GM23338 (cell line): ENCODE results near the gene PTPRN2.

Experiments
- CREB1 ChIP-seq: fragments of 250-450 bp; sonication (Bioruptor Pico); IDR thresholded peaks from 2 replicates; pipeline ENCODE4 v1.5.0; 2020; ENCODE audit warnings: low read depth, mild to moderate bottlenecking, moderate library complexity
- EZH2phosphoT487 ChIP-seq: fragments of 200-600 bp; sonication (generic); IDR thresholded peaks from one replicate; pipeline ENCODE4 v1.8.1; 2018; ENCODE audit warnings: antibody characterized with exemption; ENCODE audit not compliant: unreplicated experiment
- JUNB ChIP-seq: IDR thresholded peaks from one replicate; pipeline ENCODE4 v1.6.1; 2016; ENCODE audit warnings: antibody characterized with exemption; ENCODE audit not compliant: unreplicated experiment
- POLR2AphosphoS5 ChIP-seq: IDR thresholded peaks from 2 replicates; pipeline ENCODE4 v1.6.1; 2016; ENCODE audit warnings: antibody characterized with exemption, low read depth
- STAT1 ChIP-seq: IDR thresholded peaks from one replicate; pipeline ENCODE4 v1.6.1; 2016; ENCODE audit warnings: antibody characterized with exemption; ENCODE audit not compliant: unreplicated experiment
- TF ChIP-seq, protein P1 (sequence below), 2 experiments: fragments of 200-600 bp in 1 of 2; sonication (generic) in 1 of 2; conservative IDR thresholded peaks; 2 replicates each; pipeline versions ENCODE4 v1.5.1 to v1.6.1; 2016 to 2017; ENCODE audit warnings: antibody characterized with exemption in 2 of 2, low read depth in 2 of 2, mild to moderate bottlenecking in 2 of 2, moderate library complexity in 1 of 2
- TF ChIP-seq, protein P2 (sequence below): IDR thresholded peaks from one replicate; pipeline ENCODE4 v1.6.1; 2018; ENCODE audit warnings: antibody characterized with exemption; ENCODE audit not compliant: unreplicated experiment

DNA sequence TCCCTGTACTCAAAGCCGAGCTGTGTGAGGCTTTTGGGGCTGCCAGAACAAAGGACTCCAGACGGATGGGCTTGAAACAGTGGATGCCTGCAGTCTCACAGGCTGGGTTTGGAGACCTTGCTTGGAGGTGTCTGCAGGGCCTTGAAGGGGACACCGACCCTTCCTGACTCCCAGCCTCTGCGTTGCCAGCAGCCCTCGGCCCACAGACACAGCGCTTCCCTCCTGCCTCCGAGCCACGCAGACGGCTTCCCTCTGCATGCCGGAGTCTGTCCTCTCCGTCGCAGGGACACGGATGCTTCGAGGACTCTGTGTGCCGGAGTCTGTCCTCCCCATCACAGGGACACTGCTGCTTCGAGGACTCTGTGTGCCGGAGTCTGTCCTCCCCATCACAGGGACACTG lies 726.1 kb downstream of the PTPRN2 start:
- TF ChIP-seq, protein P1, sequence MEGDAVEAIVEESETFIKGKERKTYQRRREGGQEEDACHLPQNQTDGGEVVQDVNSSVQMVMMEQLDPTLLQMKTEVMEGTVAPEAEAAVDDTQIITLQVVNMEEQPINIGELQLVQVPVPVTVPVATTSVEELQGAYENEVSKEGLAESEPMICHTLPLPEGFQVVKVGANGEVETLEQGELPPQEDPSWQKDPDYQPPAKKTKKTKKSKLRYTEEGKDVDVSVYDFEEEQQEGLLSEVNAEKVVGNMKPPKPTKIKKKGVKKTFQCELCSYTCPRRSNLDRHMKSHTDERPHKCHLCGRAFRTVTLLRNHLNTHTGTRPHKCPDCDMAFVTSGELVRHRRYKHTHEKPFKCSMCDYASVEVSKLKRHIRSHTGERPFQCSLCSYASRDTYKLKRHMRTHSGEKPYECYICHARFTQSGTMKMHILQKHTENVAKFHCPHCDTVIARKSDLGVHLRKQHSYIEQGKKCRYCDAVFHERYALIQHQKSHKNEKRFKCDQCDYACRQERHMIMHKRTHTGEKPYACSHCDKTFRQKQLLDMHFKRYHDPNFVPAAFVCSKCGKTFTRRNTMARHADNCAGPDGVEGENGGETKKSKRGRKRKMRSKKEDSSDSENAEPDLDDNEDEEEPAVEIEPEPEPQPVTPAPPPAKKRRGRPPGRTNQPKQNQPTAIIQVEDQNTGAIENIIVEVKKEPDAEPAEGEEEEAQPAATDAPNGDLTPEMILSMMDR (conservative IDR thresholded peaks at IDR 0.05; ENCODE audit: low read depth in 2 of 2), result no peak
- TF ChIP-seq POLR2AphosphoS5 (no peak), JUNB (no peak), CREB1 (CRISPR knock-in tag) (no peak), STAT1 (no peak), EZH2phosphoT487 (no peak)
- TF ChIP-seq, protein P2, sequence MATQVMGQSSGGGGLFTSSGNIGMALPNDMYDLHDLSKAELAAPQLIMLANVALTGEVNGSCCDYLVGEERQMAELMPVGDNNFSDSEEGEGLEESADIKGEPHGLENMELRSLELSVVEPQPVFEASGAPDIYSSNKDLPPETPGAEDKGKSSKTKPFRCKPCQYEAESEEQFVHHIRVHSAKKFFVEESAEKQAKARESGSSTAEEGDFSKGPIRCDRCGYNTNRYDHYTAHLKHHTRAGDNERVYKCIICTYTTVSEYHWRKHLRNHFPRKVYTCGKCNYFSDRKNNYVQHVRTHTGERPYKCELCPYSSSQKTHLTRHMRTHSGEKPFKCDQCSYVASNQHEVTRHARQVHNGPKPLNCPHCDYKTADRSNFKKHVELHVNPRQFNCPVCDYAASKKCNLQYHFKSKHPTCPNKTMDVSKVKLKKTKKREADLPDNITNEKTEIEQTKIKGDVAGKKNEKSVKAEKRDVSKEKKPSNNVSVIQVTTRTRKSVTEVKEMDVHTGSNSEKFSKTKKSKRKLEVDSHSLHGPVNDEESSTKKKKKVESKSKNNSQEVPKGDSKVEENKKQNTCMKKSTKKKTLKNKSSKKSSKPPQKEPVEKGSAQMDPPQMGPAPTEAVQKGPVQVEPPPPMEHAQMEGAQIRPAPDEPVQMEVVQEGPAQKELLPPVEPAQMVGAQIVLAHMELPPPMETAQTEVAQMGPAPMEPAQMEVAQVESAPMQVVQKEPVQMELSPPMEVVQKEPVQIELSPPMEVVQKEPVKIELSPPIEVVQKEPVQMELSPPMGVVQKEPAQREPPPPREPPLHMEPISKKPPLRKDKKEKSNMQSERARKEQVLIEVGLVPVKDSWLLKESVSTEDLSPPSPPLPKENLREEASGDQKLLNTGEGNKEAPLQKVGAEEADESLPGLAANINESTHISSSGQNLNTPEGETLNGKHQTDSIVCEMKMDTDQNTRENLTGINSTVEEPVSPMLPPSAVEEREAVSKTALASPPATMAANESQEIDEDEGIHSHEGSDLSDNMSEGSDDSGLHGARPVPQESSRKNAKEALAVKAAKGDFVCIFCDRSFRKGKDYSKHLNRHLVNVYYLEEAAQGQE, result no peak
